ENCODE measurements around the gene PCP4. TPM values are rescaled to one million over a fixed set of nuclear protein-coding genes. Genes with fewer than 3 reads are reported as not detected.

Gene PCP4
- total and polyA plus RNA-seq, 10 of the 15 experiments (the other 5 are each of a cell fraction or from before 2014, with no cell fraction given) = not detected

DNA sequence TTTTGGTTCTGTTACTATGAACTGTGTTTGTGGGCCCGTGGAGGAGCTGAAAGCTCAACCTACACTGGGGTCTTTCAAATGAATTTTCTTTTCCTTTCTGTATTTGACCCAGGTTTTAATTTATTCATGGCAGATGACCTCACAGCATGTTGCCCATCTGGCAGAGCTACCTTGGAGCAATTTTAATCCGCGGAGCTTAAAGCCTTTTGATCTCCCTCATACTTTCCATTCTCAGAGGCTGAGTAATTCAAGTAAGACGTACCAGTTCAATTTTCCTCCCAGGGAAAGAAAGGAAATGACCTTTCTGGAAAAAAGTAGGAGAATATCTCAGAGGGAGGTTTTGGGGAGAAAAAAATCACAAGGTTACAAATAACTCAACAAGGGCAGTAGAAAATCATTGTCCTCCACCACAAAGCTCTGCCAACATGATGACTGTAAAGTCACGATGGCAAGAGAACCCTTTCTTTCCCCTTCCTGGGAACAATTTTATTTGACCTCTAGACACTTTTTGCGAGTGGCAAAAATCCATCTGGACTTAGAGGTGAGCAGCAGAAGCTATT lies 21.6 kb upstream of the PCP4 start (continued):
- TF ChIP-seq, protein P1, sequence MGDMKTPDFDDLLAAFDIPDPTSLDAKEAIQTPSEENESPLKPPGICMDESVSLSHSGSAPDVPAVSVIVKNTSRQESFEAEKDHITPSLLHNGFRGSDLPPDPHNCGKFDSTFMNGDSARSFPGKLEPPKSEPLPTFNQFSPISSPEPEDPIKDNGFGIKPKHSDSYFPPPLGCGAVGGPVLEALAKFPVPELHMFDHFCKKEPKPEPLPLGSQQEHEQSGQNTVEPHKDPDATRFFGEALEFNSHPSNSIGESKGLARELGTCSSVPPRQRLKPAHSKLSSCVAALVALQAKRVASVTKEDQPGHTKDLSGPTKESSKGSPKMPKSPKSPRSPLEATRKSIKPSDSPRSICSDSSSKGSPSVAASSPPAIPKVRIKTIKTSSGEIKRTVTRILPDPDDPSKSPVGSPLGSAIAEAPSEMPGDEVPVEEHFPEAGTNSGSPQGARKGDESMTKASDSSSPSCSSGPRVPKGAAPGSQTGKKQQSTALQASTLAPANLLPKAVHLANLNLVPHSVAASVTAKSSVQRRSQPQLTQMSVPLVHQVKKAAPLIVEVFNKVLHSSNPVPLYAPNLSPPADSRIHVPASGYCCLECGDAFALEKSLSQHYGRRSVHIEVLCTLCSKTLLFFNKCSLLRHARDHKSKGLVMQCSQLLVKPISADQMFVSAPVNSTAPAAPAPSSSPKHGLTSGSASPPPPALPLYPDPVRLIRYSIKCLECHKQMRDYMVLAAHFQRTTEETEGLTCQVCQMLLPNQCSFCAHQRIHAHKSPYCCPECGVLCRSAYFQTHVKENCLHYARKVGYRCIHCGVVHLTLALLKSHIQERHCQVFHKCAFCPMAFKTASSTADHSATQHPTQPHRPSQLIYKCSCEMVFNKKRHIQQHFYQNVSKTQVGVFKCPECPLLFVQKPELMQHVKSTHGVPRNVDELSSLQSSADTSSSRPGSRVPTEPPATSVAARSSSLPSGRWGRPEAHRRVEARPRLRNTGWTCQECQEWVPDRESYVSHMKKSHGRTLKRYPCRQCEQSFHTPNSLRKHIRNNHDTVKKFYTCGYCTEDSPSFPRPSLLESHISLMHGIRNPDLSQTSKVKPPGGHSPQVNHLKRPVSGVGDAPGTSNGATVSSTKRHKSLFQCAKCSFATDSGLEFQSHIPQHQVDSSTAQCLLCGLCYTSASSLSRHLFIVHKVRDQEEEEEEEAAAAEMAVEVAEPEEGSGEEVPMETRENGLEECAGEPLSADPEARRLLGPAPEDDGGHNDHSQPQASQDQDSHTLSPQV (IDR thresholded peaks at IDR 0.05) = no peak
- TF ChIP-seq HCFC1 (IDR thresholded peaks at IDR 0.05; ENCODE audit: low read length) (no peak), KAT2A (conservative IDR thresholded peaks at IDR 0.05; ENCODE audit: control insufficient read depth, low read depth, low read length) (no peak), NR2C2 (IDR thresholded peaks at IDR 0.05; ENCODE audit: borderline replicate concordance, control insufficient read depth, insufficient read length, low read depth) (no peak), RUNX3 (IDR thresholded peaks at IDR 0.05; ENCODE audit: low read length) (no peak), BACH1 (IDR thresholded peaks at IDR 0.05; ENCODE audit: borderline replicate concordance) (no peak), JUND (IDR thresholded peaks at IDR 0.05; ENCODE audit: low read depth, low read length) (no peak), SREBF2 (IDR thresholded peaks at IDR 0.05; ENCODE audit: low read length) (no peak), PAX5 (IDR thresholded peaks at IDR 0.05; ENCODE audit: borderline replicate concordance, low read depth, low read length) (no peak), CBX5 (IDR thresholded peaks at IDR 0.05; ENCODE audit: low read depth) (no peak), TBL1XR1 (IDR thresholded peaks at IDR 0.05; ENCODE audit: low read depth, low read length) (no peak)
